Trophoblast cell (in vitro differentiated cells and primary cell): ENCODE results near the gene PTPN12.
"Not testable (repeated sequence)": the region's sequence is repeated elsewhere in the genome, so short reads cannot be mapped to it uniquely, and the experiment has no call there.

Experiments
- DNase-seq, 2 donors: peaks; one replicate each; pipeline ENCODE4 v3.0.0-alpha.2; 2016
- H2AFZ ChIP-seq: 2 replicates; pipeline ENCODE4 v1.6.1; 2013; ENCODE audit warnings: low read length, moderate library complexity, mild to moderate bottlenecking; ENCODE audit not compliant: insufficient read depth, poor library complexity
- H2AK5ac ChIP-seq: 2 replicates; pipeline ENCODE4 v1.6.1; 2013; ENCODE audit warnings: mild to moderate bottlenecking, low read length
- H2BK120ac ChIP-seq: 2 replicates; pipeline ENCODE4 v1.6.1; 2013; ENCODE audit warnings: low read length, mild to moderate bottlenecking, moderate library complexity; ENCODE audit not compliant: insufficient read depth, poor library complexity
- H2BK12ac ChIP-seq: 2 replicates; pipeline ENCODE4 v1.6.1; 2013; ENCODE audit warnings: mild to moderate bottlenecking, low read length, moderate library complexity
- H2BK5ac ChIP-seq: 2 replicates; pipeline ENCODE4 v1.6.1; 2013; ENCODE audit warnings: low read length, low read depth, moderate library complexity, mild to moderate bottlenecking; ENCODE audit not compliant: poor library complexity
- H3K14ac ChIP-seq: 2 replicates; pipeline ENCODE4 v1.6.1; 2013; ENCODE audit warnings: mild to moderate bottlenecking, low read length
- H3K18ac ChIP-seq: 2 replicates; pipeline ENCODE4 v1.6.1; 2013; ENCODE audit warnings: mild to moderate bottlenecking, low read length
- H3K23ac ChIP-seq: 2 replicates; pipeline ENCODE4 v1.6.1; 2013; ENCODE audit warnings: low read length
- H3K27ac ChIP-seq: 2 replicates; pipeline ENCODE4 v1.5.1; 2013; ENCODE audit warnings: low read depth, mild to moderate bottlenecking, inconsistent platforms, low read length, moderate library complexity
- H3K27me3 ChIP-seq: 2 replicates; pipeline ENCODE4 v1.6.1; 2013; ENCODE audit warnings: inconsistent platforms, mild to moderate bottlenecking, low read length, moderate library complexity; ENCODE audit not compliant: insufficient read depth
- H3K36me3 ChIP-seq, 2 experiments: 1 replicate in 1 of 2; 2 replicates in 1 of 2; pipeline ENCODE4 v1.6.1; 2013; ENCODE audit warnings: low read length in 2 of 2, mild to moderate bottlenecking in 2 of 2, moderate library complexity in 1 of 2; ENCODE audit not compliant: insufficient read depth in 2 of 2, control insufficient read depth in 1 of 2
- H3K4ac ChIP-seq: 2 replicates; pipeline ENCODE4 v1.6.1; 2013; ENCODE audit warnings: low read depth, mild to moderate bottlenecking, low read length, moderate library complexity
- H3K4me1 ChIP-seq, 2 experiments: 1 replicate in 1 of 2; 2 replicates in 1 of 2; pipeline ENCODE4 v1.6.1; 2013; ENCODE audit warnings: low read length in 2 of 2, mild to moderate bottlenecking in 2 of 2, moderate library complexity in 1 of 2; ENCODE audit not compliant: insufficient read depth in 2 of 2, control insufficient read depth in 1 of 2
- H3K4me2 ChIP-seq: 2 replicates; pipeline ENCODE4 v1.6.1; 2013; ENCODE audit warnings: inconsistent platforms, mild to moderate bottlenecking, low read length, moderate library complexity
- H3K4me3 ChIP-seq: 2 replicates; pipeline ENCODE4 v1.5.1; 2013; ENCODE audit warnings: mild to moderate bottlenecking, low read depth, low read length, inconsistent platforms
- H3K79me1 ChIP-seq: one replicate; pipeline ENCODE4 v1.6.1; 2013; ENCODE audit warnings: low read length
- H3K79me2 ChIP-seq: 2 replicates; pipeline ENCODE4 v1.6.1; 2013; ENCODE audit warnings: low read length, mild to moderate bottlenecking; ENCODE audit not compliant: control insufficient read depth, insufficient read depth, poor library complexity
- H3K9ac ChIP-seq: 2 replicates; pipeline ENCODE4 v1.6.1; 2013; ENCODE audit warnings: mild to moderate bottlenecking, low read length
- H3K9me3 ChIP-seq: 2 replicates; pipeline ENCODE4 v1.6.1; 2013; ENCODE audit warnings: low read depth, mild to moderate bottlenecking, control low read depth, inconsistent platforms, low read length; ENCODE audit not compliant: insufficient read depth
- H4K12ac ChIP-seq: 2 replicates; pipeline ENCODE4 v1.6.1; 2013; ENCODE audit warnings: low read depth, mild to moderate bottlenecking, low read length, moderate library complexity
- H4K8ac ChIP-seq: 2 replicates; pipeline ENCODE4 v1.6.1; 2013; ENCODE audit warnings: low read depth, mild to moderate bottlenecking, low read length, moderate library complexity
- H4K91ac ChIP-seq: one replicate; pipeline ENCODE4 v1.6.1; 2013; ENCODE audit warnings: low read depth, mild to moderate bottlenecking, low read length, moderate library complexity
- WGBS: extraction: QIAGEN DNeasy Blood & Tissue Kit; methylation state at CpG from one replicate; pipeline ENCODE4 v1.1.7; 2013; ENCODE audit warnings: missing lambda C conversion rate; ENCODE audit not compliant: insufficient read length, insufficient coverage; ENCODE audit errors: extremely low coverage; 5-methylcytosine and 5-hydroxymethylcytosine counted together

The PTPN12 gene

GRCh38 chr7:77501192-77501515, 35.9 kb upstream of the PTPN12 start:
- no peaks in the 10 kb centered on the region for H3K79me2 ChIP-seq
- H3K23ac ChIP-seq = no peak overlapping the region
- H2BK12ac ChIP-seq = no peak overlapping the region
- H3K4me1 ChIP-seq = no peaks in the 10 kb centered on the region
- no peak overlapping the region for H2BK5ac ChIP-seq
- H3K9ac ChIP-seq = no peak overlapping the region
- no peak overlapping the region for H3K14ac ChIP-seq
- H3K79me1 ChIP-seq = no peaks in the 10 kb centered on the region
- no peak overlapping the region for H2AFZ ChIP-seq
- no peak overlapping the region for H4K8ac ChIP-seq
- no peak overlapping the region for H4K91ac ChIP-seq
- no peak overlapping the region for H2BK120ac ChIP-seq
- no peaks in the 10 kb centered on the region for H3K36me3 ChIP-seq
- no peak overlapping the region for H3K18ac ChIP-seq
- H3K4ac ChIP-seq = no peak overlapping the region
- H2AK5ac ChIP-seq = no peak overlapping the region
- H3K27ac ChIP-seq = no peak overlapping the region
- no peak overlapping the region for H3K4me2 ChIP-seq
- DNase-seq = no peak
- H3K9me3 ChIP-seq = no peaks in the 10 kb centered on the region
- no CpG with 5 or more reads among the region's 1 CpG for WGBS
- no peak overlapping the region for H3K4me3 ChIP-seq
- H4K12ac ChIP-seq = no peak overlapping the region
- H3K27me3 ChIP-seq = no peaks in the 10 kb centered on the region

- H3K4me3 ChIP-seq = no peak overlapping the region
- no peaks in the 10 kb centered on the region for H3K4me1 ChIP-seq
- no peak overlapping the region for H2AFZ ChIP-seq
- no peaks in the 10 kb centered on the region for H3K79me2 ChIP-seq
- no peak for DNase-seq
- no peak overlapping the region for H2BK12ac ChIP-seq
- no peak overlapping the region for H4K8ac ChIP-seq
- no peak overlapping the region for H3K27ac ChIP-seq
- no peak overlapping the region for H2AK5ac ChIP-seq
- H2BK120ac ChIP-seq = no peak overlapping the region
- H3K18ac ChIP-seq = no peak overlapping the region
- no peaks in the 10 kb centered on the region for H3K9me3 ChIP-seq
- no peak overlapping the region for H3K4me2 ChIP-seq
- H3K27me3 ChIP-seq = no peaks in the 10 kb centered on the region
- no peak overlapping the region for H3K9ac ChIP-seq
- no peak overlapping the region for H3K23ac ChIP-seq
- no peaks in the 10 kb centered on the region for H3K79me1 ChIP-seq
- no peak overlapping the region for H4K12ac ChIP-seq
- no peaks in the 10 kb centered on the region for H3K36me3 ChIP-seq
- no peak overlapping the region for H4K91ac ChIP-seq
- H2BK5ac ChIP-seq = no peak overlapping the region
- H3K4ac ChIP-seq = no peak overlapping the region
- H3K14ac ChIP-seq = no peak overlapping the region
Observed at GRCh38 chr7:77504951-77505350, 32.1 kb upstream of the PTPN12 start.

GRCh38 chr7:77506899-77507298, 30.2 kb upstream of the PTPN12 start:
- no peak for DNase-seq
- Histone ChIP-seq H4K91ac (no peak overlapping the region), H3K23ac (no peak overlapping the region), H4K12ac (no peak overlapping the region), H3K4me1 (no peaks in the 10 kb centered on the region), H2AK5ac (no peak overlapping the region), H3K27ac (no peak overlapping the region), H3K79me1 (no peaks in the 10 kb centered on the region), H3K4ac (no peak overlapping the region), H3K4me2 (no peak overlapping the region), H2BK120ac (no peak overlapping the region), H3K79me2 (no peaks in the 10 kb centered on the region), H3K18ac (no peak overlapping the region), H2BK12ac (no peak overlapping the region), H2AFZ (no peak overlapping the region), H2BK5ac (no peak overlapping the region), H3K4me3 (no peak overlapping the region), H3K27me3 (no peaks in the 10 kb centered on the region), H3K36me3 (no peaks in the 10 kb centered on the region), H3K14ac (no peak overlapping the region), H3K9me3 (no peaks in the 10 kb centered on the region), H3K9ac (no peak overlapping the region), H4K8ac (no peak overlapping the region)
- WGBS = no CpG with 5 or more reads among the region's 1 CpG

GRCh38 chr7:77513002-77513670, 24.0 kb upstream of the PTPN12 start:
- H3K4me2 ChIP-seq, H3K4me1 ChIP-seq, H3K18ac ChIP-seq, H4K91ac ChIP-seq, H3K14ac ChIP-seq, H3K23ac ChIP-seq, H2AK5ac ChIP-seq, H3K27me3 ChIP-seq, H3K4me3 ChIP-seq, H4K12ac ChIP-seq, H3K4ac ChIP-seq, H3K79me1 ChIP-seq, H2BK5ac ChIP-seq, H3K79me2 ChIP-seq, H2BK120ac ChIP-seq, H3K9me3 ChIP-seq, H3K27ac ChIP-seq, H3K36me3 ChIP-seq, H4K8ac ChIP-seq, H3K9ac ChIP-seq, H2BK12ac ChIP-seq, DNase-seq, H2AFZ ChIP-seq: not testable (repeated sequence)
- no CpG with 5 or more reads among the region's 5 CpGs for WGBS
